GM18858 (cell line): ENCODE measurements around the gene ROR1.

Source experiments
- ATAC-seq: cut with Tn5 transposase; IDR thresholded peaks from one replicate; pipeline ENCODE4 v1.9.1; 2021; ENCODE audit not compliant: unreplicated experiment

The ROR1 gene

DNA sequence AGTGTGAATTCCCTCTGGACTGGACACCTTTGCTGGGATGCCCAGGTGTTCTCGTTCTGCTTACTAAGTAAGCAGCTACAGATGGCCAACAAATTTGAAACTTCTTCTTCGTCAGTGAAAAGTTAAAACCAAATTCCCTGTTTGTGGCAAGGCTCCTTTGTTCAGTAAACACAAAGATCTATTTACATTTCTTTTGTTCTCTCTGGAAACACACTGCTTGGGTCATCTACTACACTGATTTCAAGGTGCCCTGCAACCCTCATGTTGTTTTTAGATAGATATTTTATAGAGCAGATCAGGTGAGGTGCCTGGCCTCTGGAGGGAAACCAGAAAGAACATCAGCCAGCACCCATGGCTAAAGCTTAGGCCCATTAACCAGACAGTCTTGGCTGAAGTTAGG, 272.4 kb downstream of the ROR1 start:
- no peak for ATAC-seq

DNA sequence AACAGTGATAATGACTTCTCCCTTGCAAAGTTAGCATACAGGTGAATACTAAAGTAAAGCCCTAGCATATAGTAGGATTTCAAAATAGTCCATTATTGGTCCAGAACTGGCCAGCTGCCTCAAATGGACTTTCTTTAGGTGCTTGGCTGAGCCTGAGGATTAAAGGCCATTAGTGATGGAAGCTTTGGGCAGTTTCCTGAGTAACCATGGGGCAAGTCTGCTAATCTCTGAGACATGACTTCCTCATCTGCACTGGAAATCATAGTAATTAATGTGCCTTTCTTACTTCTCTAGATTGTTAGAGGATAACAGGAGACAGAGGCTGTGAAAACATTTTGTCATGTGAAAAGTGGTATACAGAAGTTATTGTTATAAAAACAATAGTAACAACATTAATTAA, 273.1 kb downstream of the ROR1 start:
- no peak for ATAC-seq

DNA sequence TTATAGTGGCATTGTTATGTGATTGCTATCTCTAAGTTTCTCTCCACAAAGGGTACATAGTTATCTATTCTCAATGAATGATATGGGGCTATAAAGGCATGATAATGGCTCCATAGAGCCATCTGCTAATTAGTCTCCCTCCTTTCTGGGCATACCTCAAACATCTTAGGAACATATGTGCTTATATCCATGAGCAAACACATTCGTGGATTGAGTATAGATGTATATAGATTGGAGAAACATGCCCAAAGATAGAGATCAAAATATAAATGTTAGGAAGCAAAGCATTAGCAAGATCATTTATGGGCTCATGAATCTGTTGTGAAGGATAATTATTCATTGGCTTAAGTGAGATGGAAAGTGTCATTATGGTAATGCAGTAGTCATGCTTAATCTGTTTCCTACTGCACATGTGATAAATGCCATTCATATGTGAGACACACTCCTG, 273.8 kb downstream of the ROR1 start:
- no peak for ATAC-seq

DNA sequence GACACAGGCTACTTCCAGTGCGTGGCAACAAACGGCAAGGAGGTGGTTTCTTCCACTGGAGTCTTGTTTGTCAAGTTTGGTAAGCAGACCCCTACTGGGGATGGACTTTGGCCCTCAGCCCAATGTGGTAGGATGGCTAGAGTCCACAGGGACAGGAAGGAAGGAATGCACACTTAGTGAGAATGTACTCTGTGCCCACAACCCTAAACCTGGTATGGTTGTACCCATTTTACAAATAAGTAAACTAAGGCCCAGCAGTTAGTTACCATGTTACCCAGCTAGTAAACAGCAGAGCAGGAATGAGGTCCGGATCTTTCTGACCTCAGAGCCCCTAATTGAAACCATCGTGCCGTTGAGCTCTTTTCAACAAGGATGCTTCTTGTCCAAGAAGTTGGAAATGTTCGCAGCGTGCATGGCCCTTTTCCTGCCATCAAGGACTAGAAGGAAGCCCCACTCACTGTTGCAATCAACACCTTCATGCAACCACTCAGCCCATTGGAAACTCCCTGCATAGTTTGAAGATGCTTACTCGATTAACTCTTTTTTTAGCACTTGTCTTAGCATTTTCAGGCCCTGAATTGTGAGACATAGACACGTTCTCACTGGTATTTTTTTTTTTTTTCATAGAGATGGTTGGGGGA, 276.2 kb downstream of the ROR1 start:
- ATAC-seq = no peak

DNA sequence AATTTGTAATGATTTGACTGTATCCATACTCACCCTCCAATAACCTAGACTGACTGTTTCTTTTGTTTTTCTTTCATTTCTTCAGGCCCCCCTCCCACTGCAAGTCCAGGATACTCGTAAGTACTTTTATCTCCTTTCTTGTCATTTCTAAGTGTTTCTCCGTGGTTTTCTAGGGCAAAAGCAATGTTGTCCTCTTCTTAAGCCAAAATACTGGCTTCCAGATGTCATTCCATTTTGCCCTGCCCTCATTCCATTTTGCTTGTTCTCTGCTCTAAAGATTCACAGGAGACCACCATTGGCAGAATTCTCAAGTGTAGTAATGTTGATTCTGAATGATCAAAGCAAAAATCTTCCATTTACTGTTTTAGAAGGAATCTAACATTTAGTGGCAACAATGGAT, 276.8 kb downstream of the ROR1 start:
- no peak for ATAC-seq

- no peak for ATAC-seq
These were observed 278.0 kb downstream of the ROR1 start for GRCh38 chr1:64051796-64052195.

- no peak for ATAC-seq
These were observed 279.0 kb downstream of the ROR1 start for GRCh38 chr1:64052777-64053176.

DNA sequence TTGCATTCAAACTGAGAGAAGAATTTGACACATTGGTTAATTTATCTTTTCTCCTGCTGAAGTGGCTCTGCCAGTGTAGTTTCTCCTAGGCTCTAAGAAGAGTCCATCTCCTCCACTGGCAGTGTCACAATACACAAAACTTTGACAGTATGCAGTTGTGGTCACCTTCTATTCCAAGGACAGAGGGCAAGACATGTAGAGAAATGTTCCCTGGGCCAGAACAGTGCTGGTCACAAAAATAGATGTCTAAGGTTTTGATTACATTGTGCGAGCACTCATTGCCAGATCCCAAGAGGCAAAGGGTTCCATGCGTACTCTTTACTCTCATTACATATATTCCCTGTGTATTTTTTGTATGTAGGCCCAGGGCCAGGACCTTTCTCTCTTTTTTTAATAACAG, 281.5 kb downstream of the ROR1 start:
- ATAC-seq = no peak

DNA sequence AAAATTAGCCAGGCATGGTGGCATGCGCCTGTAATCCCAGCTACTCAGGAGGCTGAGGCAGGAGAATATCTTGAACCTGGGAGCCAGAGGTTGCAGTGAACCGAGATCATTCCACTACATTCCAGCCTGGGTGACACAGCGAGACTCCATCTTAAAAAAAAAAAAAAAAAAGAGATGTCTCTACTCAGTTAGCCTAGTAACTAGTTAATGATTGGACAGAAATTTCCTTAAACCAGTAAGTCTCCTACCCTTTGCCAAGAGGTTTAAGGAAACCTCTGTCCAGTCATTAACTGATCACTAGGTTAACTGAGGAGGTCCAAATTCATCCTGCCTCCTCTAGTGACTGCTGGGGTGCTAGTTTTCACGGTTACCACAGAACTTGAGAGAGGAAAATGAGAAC, 285.7 kb downstream of the ROR1 start:
- no peak for ATAC-seq

- ATAC-seq = no peak
These were observed 286.9 kb downstream of the ROR1 start for GRCh38 chr1:64060611-64061302.

DNA sequence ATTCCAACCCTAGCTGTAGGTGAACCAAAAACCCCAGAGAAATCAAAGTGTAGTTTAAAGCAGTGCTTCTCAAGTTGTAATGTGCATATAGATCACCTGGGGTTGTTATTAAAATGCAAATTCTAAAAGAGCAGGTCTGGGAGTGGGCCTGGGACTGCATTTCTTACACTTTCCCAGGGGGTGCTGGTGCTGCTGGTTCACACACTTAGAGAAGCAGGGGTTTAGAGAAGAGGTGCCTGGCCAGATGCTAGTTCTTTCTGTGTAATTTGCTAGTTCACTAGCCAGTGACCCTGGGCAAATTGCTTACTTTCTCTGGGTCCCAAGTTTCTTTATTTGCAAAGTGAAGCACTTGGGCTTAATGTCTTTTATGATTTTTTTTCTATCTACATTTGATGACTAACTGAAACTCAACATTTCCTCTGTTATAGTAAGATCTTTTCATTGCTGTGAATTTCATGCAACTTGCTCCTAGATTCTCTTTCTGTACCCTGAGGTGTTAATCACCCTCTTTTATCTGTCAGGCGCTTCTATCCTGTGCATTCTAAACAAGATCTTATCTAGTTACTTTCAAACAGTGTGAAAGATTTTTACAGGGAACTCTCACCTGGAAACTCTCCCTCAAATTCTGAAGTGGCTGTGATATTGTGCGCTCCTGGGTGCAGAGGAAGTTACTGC, 287.8 kb downstream of the ROR1 start:
- ATAC-seq = no peak

- ATAC-seq = no peak
These were observed 288.7 kb downstream of the ROR1 start for GRCh38 chr1:64062529-64062928.

- ATAC-seq = no peak
These were observed 289.2 kb downstream of the ROR1 start for GRCh38 chr1:64062941-64063581.

DNA sequence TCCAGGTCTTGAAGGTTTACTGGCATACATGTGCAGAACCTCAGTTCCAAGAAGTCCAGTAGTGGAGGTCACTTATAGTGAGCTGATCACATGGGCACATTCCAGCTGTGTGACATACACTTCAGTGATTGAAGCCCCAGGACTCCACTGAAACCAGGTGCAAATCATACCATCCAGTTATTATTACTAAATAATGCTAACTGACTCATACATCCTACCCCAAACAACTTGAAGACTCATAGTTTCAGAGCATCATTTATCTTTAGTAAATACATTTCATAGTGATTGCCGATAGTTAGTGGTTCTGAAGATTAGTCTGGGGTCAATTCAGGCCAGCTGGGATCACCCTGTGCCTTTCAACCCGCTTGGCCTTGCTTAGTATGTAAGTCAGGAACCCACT, 291.8 kb downstream of the ROR1 start:
- no peak for ATAC-seq

GRCh38 chr1:64072089-64072793, 298.4 kb downstream of the ROR1 start:
- no peak for ATAC-seq

DNA sequence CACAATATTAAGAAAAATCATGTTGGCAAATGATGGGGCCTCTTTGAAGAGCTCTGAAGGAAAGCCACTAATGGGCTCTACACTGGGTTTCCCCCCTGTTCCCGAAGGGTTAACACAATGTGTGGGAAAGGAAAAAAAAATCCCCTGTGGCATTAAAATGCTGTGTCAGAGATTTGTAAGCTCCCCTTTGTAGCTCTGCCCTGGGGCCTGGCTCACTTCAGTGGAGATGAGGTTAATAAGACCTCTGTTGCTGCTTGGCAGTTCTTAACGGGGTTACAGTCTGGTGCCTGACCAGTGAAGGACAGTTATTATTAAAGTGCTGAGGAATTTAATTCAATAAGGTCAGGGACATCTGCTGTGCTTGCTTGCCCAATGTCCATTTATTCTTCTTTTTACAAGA, 299.9 kb downstream of the ROR1 start:
- no peak for ATAC-seq

DNA sequence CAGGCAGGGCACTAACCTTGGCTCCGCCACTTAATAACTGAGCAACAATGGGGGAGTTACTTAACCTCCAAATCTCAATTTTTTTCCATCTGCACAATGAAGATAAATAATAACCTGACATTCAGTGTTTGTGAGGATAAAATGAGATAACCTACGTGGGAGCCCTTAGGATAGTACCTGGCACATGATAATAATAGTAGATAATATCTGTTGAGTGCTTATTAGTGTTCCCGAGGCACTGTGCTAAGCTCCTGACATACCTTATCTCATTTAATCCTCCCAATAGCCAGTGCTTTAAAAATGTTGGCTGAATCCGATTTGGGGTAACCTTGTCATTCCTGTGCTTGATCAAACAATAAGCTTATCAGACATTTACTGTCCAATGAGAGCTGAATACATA, 300.9 kb downstream of the ROR1 start:
- ATAC-seq = no peak

GRCh38 chr1:64077281-64077940, 303.6 kb downstream of the ROR1 start:
- ATAC-seq = no peak

- ATAC-seq = no peak
These were observed 307.2 kb downstream of the ROR1 start for GRCh38 chr1:64080941-64081562.

DNA sequence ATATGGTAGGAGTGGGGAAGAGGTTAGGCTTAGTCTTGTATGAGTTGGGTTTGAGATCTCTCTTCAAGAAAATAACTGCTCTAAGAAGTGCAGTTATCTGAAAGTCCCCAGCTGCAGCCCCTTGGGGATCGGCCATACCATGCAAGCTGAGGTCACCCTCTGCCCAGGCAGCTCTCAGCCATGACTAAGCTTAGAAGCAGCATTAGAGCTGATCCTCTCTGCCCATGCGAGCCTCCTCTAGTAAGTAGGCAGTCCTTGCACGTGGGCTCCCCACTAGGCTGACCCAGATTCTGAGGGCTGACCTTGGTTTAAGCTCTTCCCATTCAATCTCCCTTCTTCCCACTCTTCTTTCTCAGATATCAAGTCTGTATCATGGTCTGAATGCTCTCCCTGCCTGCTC, 308.6 kb downstream of the ROR1 start:
- no peak for ATAC-seq
